HG02885 (cell line): ENCODE results near the gene KCNJ13.

ENCODE experiments used
- ATAC-seq: cut with Tn5 transposase; IDR thresholded peaks from one replicate; pipeline ENCODE4 v1.9.1; 2021; ENCODE audit warnings: mild to moderate bottlenecking; ENCODE audit not compliant: unreplicated experiment, poor library complexity

Gene KCNJ13

GRCh38 chr2:232776435-232776834 lies at the start of gene KCNJ13:
Gene KCNJ13 (minus strand): TSS chr2:232776565. CDS start chr2:232771362, 5,203 bp downstream.
- no peak for ATAC-seq

- ATAC-seq = no peak
These were observed 41.4 kb upstream of the KCNJ13 start for GRCh38 chr2:232817756-232818155.

GRCh38 chr2:232816657-232817056 lies 40.3 kb upstream of the KCNJ13 start:
- no peak for ATAC-seq

GRCh38 chr2:232815569-232815968 lies 39.2 kb upstream of the KCNJ13 start:
- ATAC-seq = no peak

GRCh38 chr2:232810444-232810843 lies 34.1 kb upstream of the KCNJ13 start:
- ATAC-seq = no peak

GRCh38 chr2:232809349-232810124 lies 33.2 kb upstream of the KCNJ13 start:
- ATAC-seq = no peak

- no peak for ATAC-seq
These were observed 25.7 kb upstream of the KCNJ13 start for GRCh38 chr2:232802091-232802490.

GRCh38 chr2:232800166-232800565 lies 23.8 kb upstream of the KCNJ13 start:
- ATAC-seq = no peak

- ATAC-seq = no peak
These were observed 21.8 kb upstream of the KCNJ13 start for GRCh38 chr2:232798187-232798586.

GRCh38 chr2:232795920-232796319 lies 19.6 kb upstream of the KCNJ13 start:
- no peak for ATAC-seq

- ATAC-seq = no peak
These were observed 18.6 kb upstream of the KCNJ13 start for GRCh38 chr2:232794981-232795380.

GRCh38 chr2:232793271-232793670 lies 16.9 kb upstream of the KCNJ13 start:
- ATAC-seq = no peak

- no peak for ATAC-seq
These were observed 15.2 kb upstream of the KCNJ13 start for GRCh38 chr2:232791518-232791917.

- ATAC-seq = no peak
These were observed 12.7 kb upstream of the KCNJ13 start for GRCh38 chr2:232789082-232789481.

- no peak for ATAC-seq
These were observed 11.4 kb upstream of the KCNJ13 start for GRCh38 chr2:232787806-232788205.

- ATAC-seq = no peak
These were observed 6.9 kb upstream of the KCNJ13 start for GRCh38 chr2:232783278-232783677.

- no peak for ATAC-seq
These were observed 5.4 kb upstream of the KCNJ13 start for GRCh38 chr2:232781765-232782164.

- ATAC-seq = no peak
These were observed 3.6 kb upstream of the KCNJ13 start for GRCh38 chr2:232779934-232780333.

- no peak for ATAC-seq
These were observed 3.1 kb upstream of the KCNJ13 start for GRCh38 chr2:232779465-232779864.

GRCh38 chr2:232777276-232777675 lies 911 bp upstream of the KCNJ13 start:
- ATAC-seq = no peak

- no peak for ATAC-seq
These were observed 2.5 kb downstream of the KCNJ13 start for GRCh38 chr2:232773815-232774214.

- ATAC-seq = no peak
These were observed 3.8 kb downstream of the KCNJ13 start for GRCh38 chr2:232772531-232772930.
